HG03280 (cell line): ENCODE measurements around the gene ARRDC1.
A peak's percentile ranks its signal among the peaks of the same experiment; 100 is the strongest.
"Not testable (repeated sequence)": the region's sequence is repeated elsewhere in the genome, so short reads cannot be mapped to it uniquely, and the experiment has no call there.

ENCODE experiments used
- ATAC-seq: cut with Tn5 transposase; IDR thresholded peaks from one replicate; pipeline ENCODE4 v1.9.1; 2021; ENCODE audit warnings: mild to moderate bottlenecking, moderate library complexity; ENCODE audit not compliant: unreplicated experiment

ARRDC1 gene, protein sequence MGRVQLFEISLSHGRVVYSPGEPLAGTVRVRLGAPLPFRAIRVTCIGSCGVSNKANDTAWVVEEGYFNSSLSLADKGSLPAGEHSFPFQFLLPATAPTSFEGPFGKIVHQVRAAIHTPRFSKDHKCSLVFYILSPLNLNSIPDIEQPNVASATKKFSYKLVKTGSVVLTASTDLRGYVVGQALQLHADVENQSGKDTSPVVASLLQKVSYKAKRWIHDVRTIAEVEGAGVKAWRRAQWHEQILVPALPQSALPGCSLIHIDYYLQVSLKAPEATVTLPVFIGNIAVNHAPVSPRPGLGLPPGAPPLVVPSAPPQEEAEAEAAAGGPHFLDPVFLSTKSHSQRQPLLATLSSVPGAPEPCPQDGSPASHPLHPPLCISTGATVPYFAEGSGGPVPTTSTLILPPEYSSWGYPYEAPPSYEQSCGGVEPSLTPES

DNA sequence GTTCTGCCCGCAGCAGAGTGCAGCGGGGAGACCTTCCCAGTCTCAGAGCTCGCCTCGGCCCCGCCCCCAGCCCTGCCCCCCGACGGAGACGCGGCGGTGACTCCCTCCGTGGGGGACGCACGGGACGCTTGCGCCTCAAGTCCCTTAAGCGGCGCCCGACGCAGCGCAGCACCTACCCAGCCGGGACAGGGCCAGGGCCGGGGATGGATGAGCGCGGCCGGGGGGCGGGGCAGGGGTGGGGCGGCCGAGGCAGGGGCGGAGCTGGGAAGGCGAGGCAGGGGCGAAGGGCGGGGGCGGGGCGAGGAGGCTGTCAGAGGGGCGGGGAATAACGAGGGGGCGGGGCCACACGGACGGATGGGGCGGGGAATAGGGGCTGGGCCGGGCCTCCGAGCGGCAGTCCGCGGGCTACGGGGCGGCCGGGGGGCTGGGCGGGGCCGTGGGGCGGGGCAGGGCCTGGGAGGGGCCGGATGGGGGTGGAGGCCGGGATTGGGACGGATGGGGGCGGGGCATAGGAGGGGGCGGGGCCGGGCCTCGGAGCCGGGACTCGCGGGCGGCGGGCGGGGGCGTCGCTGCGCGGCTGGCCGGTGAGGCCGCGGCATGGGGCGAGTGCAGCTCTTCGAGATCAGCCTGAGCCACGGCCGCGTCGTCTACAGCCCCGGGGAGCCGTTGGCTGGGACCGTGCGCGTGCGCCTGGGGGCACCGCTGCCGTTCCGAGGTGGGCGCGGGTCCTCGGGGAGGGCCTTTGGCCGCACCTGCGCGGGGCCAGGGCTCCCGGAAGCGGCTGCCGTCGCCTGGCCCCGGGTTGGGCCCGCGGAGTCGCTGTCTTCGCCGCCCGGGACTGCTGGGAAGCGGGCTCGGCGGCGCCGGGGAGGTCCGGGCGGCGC is at the start of gene ARRDC1:
Gene ARRDC1 (plus strand): TSS at position 566 of the 884 bp plus-strand sequence. CDS start 32 bp downstream, at position 598.
- ATAC-seq = peak; percentile 77

DNA sequence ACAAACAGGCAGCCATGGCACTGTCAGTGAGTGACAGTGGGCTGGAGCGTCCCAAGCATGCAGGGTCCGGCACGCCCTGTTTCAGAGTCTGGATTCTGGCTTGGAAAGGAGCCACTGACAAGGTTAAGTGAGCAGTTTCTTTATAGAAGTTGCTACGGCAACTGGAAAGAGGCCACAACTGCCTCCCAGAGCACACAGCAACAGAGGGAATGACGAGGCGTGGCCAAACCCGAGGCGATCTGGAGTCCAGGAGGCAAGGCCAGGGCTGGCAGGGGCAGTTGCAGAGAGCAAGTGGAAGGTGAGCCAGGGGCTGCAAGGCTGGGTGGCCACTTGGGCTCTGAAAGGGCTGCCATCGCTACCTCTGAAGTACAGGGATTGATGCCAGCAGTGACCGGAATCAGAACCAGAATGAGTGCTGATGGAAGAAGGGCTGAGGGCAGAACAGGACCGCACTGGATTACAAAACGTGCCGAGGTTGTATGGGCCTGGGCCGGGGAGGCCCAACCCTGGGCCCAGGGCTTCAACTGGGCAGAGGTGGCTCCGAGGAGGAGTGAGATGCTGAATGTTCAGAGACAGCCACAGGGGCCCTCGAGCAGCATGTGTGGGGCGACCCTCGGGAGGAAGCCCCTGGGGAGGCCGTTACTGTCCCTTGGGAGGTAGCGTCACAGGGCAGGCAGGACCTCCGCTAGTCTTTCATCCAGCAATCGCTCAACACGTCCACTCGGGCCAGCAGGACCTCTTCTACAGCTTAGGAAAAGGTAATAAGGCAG is 49.2 kb upstream of the ARRDC1 start:
- no peak for ATAC-seq

DNA sequence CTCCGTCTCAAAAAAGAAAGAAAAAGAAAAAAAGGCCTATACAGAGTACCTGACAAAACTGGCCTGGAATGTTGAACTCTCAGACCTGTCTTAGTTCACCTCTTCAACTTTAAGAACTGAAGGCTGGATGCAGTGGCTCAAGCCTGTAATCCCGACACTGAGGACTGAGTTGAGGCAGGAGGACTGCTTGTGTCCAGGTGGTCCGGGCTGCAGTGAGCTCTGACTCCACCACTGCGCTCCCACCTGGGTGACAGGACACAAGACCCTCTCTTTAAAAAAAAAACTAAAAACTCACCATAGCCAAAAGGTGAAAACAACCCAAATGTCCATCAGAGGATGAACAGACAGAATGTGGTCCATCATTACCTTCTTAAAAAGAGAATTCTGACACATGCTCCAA is 47.4 kb upstream of the ARRDC1 start:
- ATAC-seq = no peak

- ATAC-seq = no peak
These were observed 41.4 kb upstream of the ARRDC1 start for GRCh38 chr9:137564134-137564533.

- no peak for ATAC-seq
These were observed 40.6 kb upstream of the ARRDC1 start for GRCh38 chr9:137564817-137565411.

GRCh38 chr9:137568445-137568844 is 37.0 kb upstream of the ARRDC1 start:
- ATAC-seq = not testable (repeated sequence)

DNA sequence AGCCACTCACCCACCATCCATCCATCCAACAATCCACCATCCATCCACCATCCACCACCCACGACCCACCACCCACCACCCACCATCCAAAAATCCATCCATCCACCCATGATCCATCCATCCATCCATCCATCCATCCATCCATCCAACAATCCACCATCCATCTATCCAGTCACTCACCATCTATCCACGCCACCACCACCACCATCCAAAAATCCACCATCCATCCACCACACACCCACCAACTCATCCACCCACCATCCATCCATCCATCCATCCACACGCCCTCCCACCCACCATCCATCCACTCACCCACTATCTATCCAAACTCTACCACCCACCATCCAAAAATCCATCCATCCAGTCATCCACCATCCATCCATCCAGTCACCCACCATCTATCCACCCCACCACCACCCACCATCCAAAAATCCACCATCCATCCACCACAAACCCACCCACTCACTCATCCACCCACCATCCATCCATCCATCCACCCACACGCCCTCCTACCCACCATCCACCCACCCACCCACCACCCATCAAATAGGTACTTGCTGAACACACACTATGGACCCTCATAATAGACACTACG is 35.8 kb upstream of the ARRDC1 start:
- no peak for ATAC-seq

GRCh38 chr9:137570566-137570965 is 34.9 kb upstream of the ARRDC1 start:
- ATAC-seq = no peak

GRCh38 chr9:137574192-137574591 is 31.3 kb upstream of the ARRDC1 start:
- ATAC-seq = no peak

GRCh38 chr9:137575364-137575715 is 30.1 kb upstream of the ARRDC1 start:
- ATAC-seq = no peak

- no peak for ATAC-seq
These were observed 29.6 kb upstream of the ARRDC1 start for GRCh38 chr9:137575716-137576411.

DNA sequence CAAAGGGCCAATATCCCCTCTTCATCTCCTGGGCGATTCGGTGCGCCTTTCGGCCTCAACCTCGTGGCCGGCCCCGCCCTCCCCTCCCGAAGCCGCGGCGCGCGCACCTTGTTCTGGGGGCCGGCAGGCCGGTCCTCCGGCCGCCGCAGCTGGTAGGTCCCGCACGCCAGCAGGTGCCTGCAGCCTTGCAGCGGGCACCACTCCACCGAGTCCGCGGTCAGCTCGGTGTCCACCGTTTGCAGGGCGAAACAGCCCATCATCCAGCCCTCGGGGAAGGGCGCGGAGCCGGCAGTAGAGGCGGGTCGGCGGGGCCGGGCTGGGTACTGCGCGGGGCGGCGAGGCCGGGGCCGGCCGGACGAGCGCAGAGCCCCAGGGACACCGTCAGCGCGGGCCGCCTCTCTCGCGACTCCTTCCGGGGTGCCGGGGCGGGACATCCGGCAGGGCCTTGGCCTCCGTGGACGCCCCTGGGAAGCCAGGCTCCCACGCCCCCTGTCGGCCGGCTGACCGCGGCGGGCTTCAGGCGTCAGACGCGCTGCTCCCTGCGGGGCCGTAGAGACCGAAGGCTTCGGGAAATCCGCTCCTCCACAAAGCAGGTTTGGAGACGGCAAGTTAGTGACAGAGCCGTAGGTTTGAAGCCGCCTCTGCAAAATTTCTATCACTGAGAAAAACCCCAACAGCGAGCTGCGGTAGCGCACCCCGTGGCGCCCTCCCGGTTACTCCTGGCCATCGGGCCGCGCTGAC is 26.8 kb upstream of the ARRDC1 start, which contains the start of gene DPH7:
Gene DPH7 (minus strand): TSS at position 408 of the 741 bp plus-strand sequence. CDS start 148 bp downstream, at position 260.
- ATAC-seq = peak; percentile 92

GRCh38 chr9:137579259-137579604 is 26.3 kb upstream of the ARRDC1 start:
- ATAC-seq = no peak

DNA sequence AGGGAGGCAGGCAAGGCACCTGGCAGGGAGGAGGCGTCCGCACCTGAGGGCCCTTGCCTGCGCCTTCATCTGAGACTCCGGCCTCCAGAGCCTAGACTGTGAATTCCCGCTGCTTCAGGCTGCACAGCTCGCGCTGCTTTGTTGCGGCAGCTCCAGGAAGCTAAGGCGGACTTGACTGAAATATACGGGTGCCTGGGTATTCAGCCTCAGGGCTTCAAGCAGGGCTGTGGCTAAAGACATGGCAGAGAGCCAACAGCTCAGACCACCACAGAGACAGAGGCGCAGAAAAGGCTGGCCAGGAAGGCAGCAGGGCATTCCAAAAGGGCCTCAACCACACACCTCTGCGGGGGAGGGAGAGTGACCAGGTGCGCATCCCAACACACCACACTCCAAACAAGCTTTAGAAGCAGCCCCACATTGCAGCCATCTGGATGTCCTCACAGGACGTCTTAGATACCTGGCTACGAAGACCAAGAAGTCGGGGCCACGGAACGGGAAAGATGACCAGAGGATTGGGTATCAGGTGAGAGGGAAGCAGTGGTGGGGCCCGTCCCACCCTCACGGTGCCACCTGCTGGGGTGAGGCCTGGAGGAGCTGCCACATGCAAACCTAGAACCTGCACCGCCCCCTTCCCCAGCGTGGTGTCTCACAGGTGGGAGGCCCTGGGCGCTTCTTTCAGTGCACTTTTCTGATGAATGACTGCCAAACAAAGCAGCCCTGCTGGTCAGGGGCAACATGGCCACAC is 25.1 kb upstream of the ARRDC1 start:
- no peak for ATAC-seq

- no peak for ATAC-seq
These were observed 24.5 kb upstream of the ARRDC1 start for GRCh38 chr9:137580954-137581322.

- ATAC-seq = no peak
These were observed 23.9 kb upstream of the ARRDC1 start for GRCh38 chr9:137581361-137582285.

DNA sequence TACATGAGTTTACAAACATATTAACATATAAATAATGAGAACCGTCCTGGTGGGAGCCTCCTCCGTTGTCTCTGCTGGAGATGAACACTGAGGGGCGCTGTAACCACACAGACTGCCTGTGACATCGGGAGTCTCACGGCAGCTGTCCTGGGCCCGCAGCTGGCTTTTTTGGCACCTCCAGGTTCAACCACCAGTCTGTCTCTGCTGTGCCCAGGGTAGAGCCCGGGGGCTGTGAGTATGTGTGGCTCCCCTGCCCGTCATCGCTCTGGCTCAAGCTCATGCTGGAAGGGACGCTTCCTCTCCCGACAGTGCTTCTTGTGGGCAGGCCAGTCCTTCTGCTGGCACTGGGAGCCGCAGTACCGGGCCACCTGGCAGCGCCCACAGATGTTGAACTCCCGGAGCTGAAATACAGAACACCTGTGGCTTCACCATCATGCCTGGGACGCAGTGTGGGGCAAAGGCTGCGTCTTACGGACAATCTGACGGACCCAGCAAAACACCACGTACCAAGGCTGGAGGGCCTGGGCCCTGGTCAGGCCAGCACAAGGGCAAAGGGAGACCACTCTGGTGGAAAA is 23.1 kb upstream of the ARRDC1 start:
- ATAC-seq = no peak
